HEK293 (cell line): Measurements from ENCODE around the gene ABCE1.

ENCODE experiments used
- CTCF ChIA-PET: fragments of 350-600 bp; formaldehyde crosslinking; extraction: SDS; loops from one replicate; lab custom pipeline; 2021; ENCODE audit warnings: antibody characterized with exemption; lab: Yijun Ruan, JAX
- POLR2A ChIA-PET: fragments of 300-600 bp; formaldehyde crosslinking; extraction: SDS; loops from one replicate; lab custom pipeline; 2020; ENCODE audit warnings: antibody characterized with exemption, inconsistent platforms; lab: Yijun Ruan, JAX
- H3K27ac ChIP-seq: fragments of 200-500 bp; sonication (Bioruptor generic); 2 replicates; pipeline ENCODE4 v1.5.1; 2014; ENCODE audit warnings: low read depth, low read length, control low read depth, inconsistent platforms; ENCODE audit errors: extremely low read depth
- H3K36me3 ChIP-seq, 2 experiments: fragments of 200-500 bp in 1 of 2; sonication (Bioruptor generic) in 1 of 2; 1 replicate in 1 of 2; 2 replicates in 1 of 2; pipeline ENCODE4 v1.5.1; 2014 to 2017; ENCODE audit warnings: inconsistent platforms in 2 of 2, low read length in 2 of 2; ENCODE audit not compliant: control insufficient read depth in 2 of 2, insufficient read depth in 1 of 2
- H3K4me1 ChIP-seq: fragments of 200-500 bp; sonication (Bioruptor generic); 2 replicates; pipeline ENCODE4 v1.5.1; 2014; ENCODE audit warnings: mild to moderate bottlenecking, low read length, inconsistent platforms; ENCODE audit not compliant: control insufficient read depth, insufficient read depth
- H3K4me3 ChIP-seq: 2 replicates; pipeline ENCODE4 v1.5.1; 2011; ENCODE audit warnings: low read depth, mild to moderate bottlenecking, control low read depth, low read length, moderate library complexity
- H3K9me3 ChIP-seq: fragments of 200-500 bp; sonication (Bioruptor generic); 2 replicates; pipeline ENCODE4 v1.5.1; 2014; ENCODE audit warnings: low read depth, low read length, inconsistent platforms; ENCODE audit not compliant: control insufficient read depth, insufficient read depth
- BCL11B ChIP-seq: fragments of 450-650 bp; formaldehyde crosslinking; IDR thresholded peaks from 2 replicates; pipeline ENCODE4 v1.5.1; 2016; ENCODE audit warnings: low read depth, missing biosample characterization, missing genetic modification characterization
- GLI2 ChIP-seq: fragments of 450-650 bp; formaldehyde crosslinking; IDR thresholded peaks from 2 replicates; pipeline ENCODE4; 2017; ENCODE audit warnings: missing biosample characterization, missing genetic modification characterization, low read depth, borderline replicate concordance
- PRDM2 ChIP-seq: fragments of 450-650 bp; formaldehyde crosslinking; IDR thresholded peaks from 2 replicates; pipeline ENCODE4 v1.5.1; 2016; ENCODE audit warnings: missing biosample characterization, missing genetic modification characterization, borderline replicate concordance
- REPIN1 ChIP-seq: fragments of 450-650 bp; formaldehyde crosslinking; IDR thresholded peaks from 2 replicates; pipeline ENCODE4 v1.5.1; 2017; ENCODE audit warnings: missing biosample characterization, missing genetic modification characterization, low read depth
- SP7 ChIP-seq: fragments of 450-650 bp; formaldehyde crosslinking; IDR thresholded peaks from 2 replicates; pipeline ENCODE4 v1.5.1; 2016; ENCODE audit warnings: missing biosample characterization, missing genetic modification characterization
- YY2 ChIP-seq: fragments of 450-650 bp; formaldehyde crosslinking; IDR thresholded peaks from 2 replicates; pipeline ENCODE4 v1.5.1; 2016; ENCODE audit warnings: missing biosample characterization, missing genetic modification characterization
- ZFP41 ChIP-seq: fragments of 450-650 bp; formaldehyde crosslinking; IDR thresholded peaks from 2 replicates; pipeline ENCODE4 v1.5.1; 2016; ENCODE audit warnings: missing biosample characterization, missing genetic modification characterization, borderline replicate concordance
- ZNF112 ChIP-seq: fragments of 450-650 bp; formaldehyde crosslinking; IDR thresholded peaks from 2 replicates; pipeline ENCODE4 v1.5.0; 2017; ENCODE audit warnings: missing biosample characterization, missing genetic modification characterization
- ZNF121 ChIP-seq: fragments of 450-650 bp; formaldehyde crosslinking; IDR thresholded peaks from 2 replicates; pipeline ENCODE4 v1.5.1; 2016; ENCODE audit warnings: missing biosample characterization, missing genetic modification characterization
- ZNF202 ChIP-seq: fragments of 450-650 bp; formaldehyde crosslinking; IDR thresholded peaks from 2 replicates; pipeline ENCODE4 v1.5.1; 2016; ENCODE audit warnings: missing biosample characterization, missing genetic modification characterization, borderline replicate concordance
- ZNF274 ChIP-seq, 2 experiments: fragments of 200-500 bp in 1 of 2; fragments of 450-650 bp in 1 of 2; sonication (Bioruptor generic) in 1 of 2; formaldehyde crosslinking in 1 of 2; IDR thresholded peaks; 2 replicates each; pipeline versions ENCODE4 v1.5.1 to v1.6.1; 2014 to 2016; ENCODE audit warnings: borderline replicate concordance in 1 of 2, inconsistent platforms in 1 of 2, low read length in 1 of 2, missing biosample characterization in 1 of 2, missing genetic modification characterization in 1 of 2
- ZNF513 ChIP-seq: fragments of 450-650 bp; IDR thresholded peaks from 2 replicates; pipeline ENCODE4 v1.5.1; 2018; ENCODE audit warnings: missing biosample characterization, missing genetic modification characterization
- ZNF580 ChIP-seq: fragments of 450-650 bp; formaldehyde crosslinking; IDR thresholded peaks from 2 replicates; pipeline ENCODE4 v1.5.1; 2016; ENCODE audit warnings: missing biosample characterization, missing genetic modification characterization
- ZNF624 ChIP-seq: fragments of 450-650 bp; formaldehyde crosslinking; IDR thresholded peaks from 2 replicates; pipeline ENCODE4 v1.5.1; 2017; ENCODE audit warnings: missing biosample characterization, missing genetic modification characterization
- ZNF670 ChIP-seq: fragments of 450-650 bp; formaldehyde crosslinking; IDR thresholded peaks from 2 replicates; pipeline ENCODE4 v1.5.1; 2016; ENCODE audit warnings: missing biosample characterization, missing genetic modification characterization, low read depth
- ZNF747 ChIP-seq: fragments of 450-650 bp; formaldehyde crosslinking; IDR thresholded peaks from 2 replicates; pipeline ENCODE4 v1.5.1; 2016; ENCODE audit warnings: missing biosample characterization, missing genetic modification characterization
- ZNF76 ChIP-seq: fragments of 450-650 bp; formaldehyde crosslinking; IDR thresholded peaks from 2 replicates; pipeline ENCODE4; 2016; ENCODE audit warnings: low read depth, missing biosample characterization, missing genetic modification characterization, borderline replicate concordance
- ZNF785 ChIP-seq: fragments of 450-650 bp; formaldehyde crosslinking; IDR thresholded peaks from 2 replicates; pipeline ENCODE4 v1.5.1; 2016; ENCODE audit warnings: missing biosample characterization, missing genetic modification characterization

Gene ABCE1

GRCh38 chr4:145161549-145161948 is 63.4 kb downstream of the ABCE1 start:
- no peak for TF ChIP-seq BCL11B (tag by site-specific recombination)
- no peak for TF ChIP-seq PRDM2 (tag by site-specific recombination)
- TF ChIP-seq YY2 = no peak
- no peak for TF ChIP-seq ZNF274 (IDR thresholded peaks at IDR 0.05; ENCODE audit: low read length)
- TF ChIP-seq ZNF274 (tag by site-specific recombination; IDR thresholded peaks at IDR 0.05; ENCODE audit: borderline replicate concordance) = no peak
- TF ChIP-seq SP7 (tag by site-specific recombination) = no peak
- TF ChIP-seq ZNF112 (tag by site-specific recombination) = no peak
- no peak for TF ChIP-seq ZFP41 (tag by site-specific recombination)
- no peak for TF ChIP-seq ZNF121 (tag by site-specific recombination)
- no peak for TF ChIP-seq ZNF747
- TF ChIP-seq ZNF513 (tag by site-specific recombination) = no peak
- no peak for TF ChIP-seq ZNF76 (tag by site-specific recombination)
- no peak for TF ChIP-seq ZNF580 (tag by site-specific recombination)
- no peak overlapping the region for H3K4me3 ChIP-seq
- POLR2A ChIA-PET = no interaction called here
- no peaks in the 10 kb centered on the region for H3K9me3 ChIP-seq
- H3K27ac ChIP-seq = no peak overlapping the region
- H3K4me1 ChIP-seq = no peaks in the 10 kb centered on the region
- peaks cover 14 to 56% of the 10 kb centered on the region in 2 experiments for H3K36me3 ChIP-seq
- CTCF ChIA-PET = no interaction called here

- H3K4me1 ChIP-seq = no peaks in the 10 kb centered on the region
- no peak overlapping the region for H3K27ac ChIP-seq
- H3K36me3 ChIP-seq = peaks cover 7 to 44% of the 10 kb centered on the region in 2 experiments; a peak in 2 of 3 replicates
- ChIA-PET CTCF (no interaction called here), POLR2A (no interaction called here)
- no peak overlapping the region for H3K4me3 ChIP-seq
- H3K9me3 ChIP-seq = no peaks in the 10 kb centered on the region
- TF ChIP-seq ZNF785 (tag by site-specific recombination) = no peak
- TF ChIP-seq GLI2 = no peak
- TF ChIP-seq ZNF624 (tag by site-specific recombination) = no peak
- no peak for TF ChIP-seq ZNF202 (tag by site-specific recombination)
- no peak for TF ChIP-seq REPIN1 (tag by site-specific recombination)
- no peak for TF ChIP-seq ZNF670 (tag by site-specific recombination)
Measured at GRCh38 chr4:145167887-145168286, 69.8 kb downstream of the ABCE1 start.
